Calu3 (cell line): ENCODE measurements around the gene LRCOL1. TPM values are rescaled to one million over a fixed set of nuclear protein-coding genes. Genes with fewer than 3 reads are reported as not detected.

Experiments used
- BruUV-seq: library from RNA; stranded (reverse); fragments of 400-500 nt; replicated peaks from 2 replicates; lab custom pipeline; 2021; lab: Mats Ljungman, UMichigan
- CTCF ChIA-PET: fragments of 300-600 bp; sonication (Branson Sonifier 250); formaldehyde crosslinking; loops from one replicate; lab custom pipeline; 2022; ENCODE audit warnings: antibody characterized with exemption; lab: Charles Lee
- DNase-seq: peaks from one replicate; pipeline ENCODE4 v3.0.0; 2022
- H3K27ac Mint-ChIP-seq: one replicate; pipeline ENCODE4 v1.8.0; 2022; ENCODE audit warnings: mixed read lengths; ENCODE audit not compliant: unreplicated experiment
- H3K27me3 Mint-ChIP-seq: one replicate; pipeline ENCODE4 v1.8.0; 2022; ENCODE audit warnings: mixed read lengths; ENCODE audit not compliant: unreplicated experiment
- H3K36me3 Mint-ChIP-seq: one replicate; pipeline ENCODE4 v1.8.0; 2022; ENCODE audit warnings: mild to moderate bottlenecking, moderate library complexity, mixed read lengths; ENCODE audit not compliant: insufficient read depth, unreplicated experiment
- H3K4me1 Mint-ChIP-seq: one replicate; pipeline ENCODE4 v1.8.0; 2022; ENCODE audit warnings: mild to moderate bottlenecking, low read depth, mixed read lengths; ENCODE audit not compliant: unreplicated experiment
- H3K4me3 Mint-ChIP-seq: one replicate; pipeline ENCODE4 v1.8.0; 2022; ENCODE audit warnings: mild to moderate bottlenecking, low read depth, moderate library complexity, mixed read lengths; ENCODE audit not compliant: unreplicated experiment
- H3K9me3 Mint-ChIP-seq: one replicate; pipeline ENCODE4 v1.8.0; 2022; ENCODE audit warnings: low read depth, mixed read lengths; ENCODE audit not compliant: unreplicated experiment
- CTCF ChIP-seq: fragments of 200-600 bp; IDR thresholded peaks from one replicate; pipeline ENCODE4 v1.8.0; 2022; ENCODE audit warnings: antibody characterized with exemption; ENCODE audit not compliant: unreplicated experiment
- intact Hi-C: fragments of 100-400 bp; cut with micrococcal nuclease; formaldehyde crosslinking; loops from one replicate; pipeline ENCODE4 v1.10.0; 2022; ENCODE audit not compliant: unreplicated experiment
- total RNA-seq: library from RNA; stranded (reverse); gene quantifications from 2 replicates; pipeline ENCODE4 v1.2.3, GENCODE V29; 2022

Gene LRCOL1
- total RNA-seq, 1 experiment from 2014 or later, result not detected

DNA sequence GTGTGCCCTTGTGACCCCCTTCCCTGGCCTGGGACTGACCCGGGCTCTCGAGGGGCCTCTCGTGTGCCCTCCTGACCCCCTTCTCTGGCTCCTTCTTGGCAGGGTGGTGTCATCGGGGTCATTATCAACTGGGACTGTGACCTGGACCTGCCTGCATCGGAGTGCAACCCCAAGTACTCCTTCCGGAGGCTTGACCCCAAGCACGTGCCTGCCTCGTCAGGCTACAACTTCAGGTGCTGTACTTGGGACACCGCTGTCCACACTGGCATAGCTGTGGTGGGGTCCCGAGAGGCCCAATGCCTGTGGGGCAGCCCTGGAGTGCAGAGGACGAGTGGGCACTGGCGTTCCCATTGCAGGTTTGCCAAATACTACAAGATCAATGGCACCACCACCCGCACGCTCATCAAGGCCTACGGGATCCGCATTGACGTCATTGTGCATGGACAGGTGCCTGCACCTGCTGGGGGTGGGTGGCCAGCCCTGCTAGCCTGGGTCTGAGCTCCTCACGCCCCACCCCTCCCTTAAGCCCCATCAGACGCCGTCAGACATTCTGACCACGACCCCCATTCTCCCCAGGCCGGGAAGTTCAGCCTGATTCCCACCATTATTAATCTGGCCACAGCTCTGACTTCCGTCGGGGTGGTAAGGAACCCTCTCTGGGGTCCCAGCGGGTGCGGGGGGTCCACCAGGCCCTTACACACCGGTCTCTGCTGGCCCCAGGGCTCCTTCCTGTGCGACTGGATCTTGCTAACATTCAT is 10.7 kb upstream of the LRCOL1 start:
- H3K27me3 Mint-ChIP-seq, result peaks cover 26% of the 10 kb centered on the region
- peaks cover 43% of the 10 kb centered on the region for H3K36me3 Mint-ChIP-seq
- H3K4me3 Mint-ChIP-seq, result no peak overlapping the region
- H3K27ac Mint-ChIP-seq, result no peak overlapping the region
- intact Hi-C loops, result no loop called here
- peaks cover 19% of the 10 kb centered on the region for H3K4me1 Mint-ChIP-seq
- no peaks in the 10 kb centered on the region for H3K9me3 Mint-ChIP-seq
- DNase-seq, result no peak
- no TSS peak for BruUV-seq
- CTCF ChIA-PET, result interaction anchor here (1.5 kb wide), 1 partner anchor 18 kb away, joined by 3 read pairs; no protein-coding TSS in a partner anchor
- no peak for TF ChIP-seq CTCF

DNA sequence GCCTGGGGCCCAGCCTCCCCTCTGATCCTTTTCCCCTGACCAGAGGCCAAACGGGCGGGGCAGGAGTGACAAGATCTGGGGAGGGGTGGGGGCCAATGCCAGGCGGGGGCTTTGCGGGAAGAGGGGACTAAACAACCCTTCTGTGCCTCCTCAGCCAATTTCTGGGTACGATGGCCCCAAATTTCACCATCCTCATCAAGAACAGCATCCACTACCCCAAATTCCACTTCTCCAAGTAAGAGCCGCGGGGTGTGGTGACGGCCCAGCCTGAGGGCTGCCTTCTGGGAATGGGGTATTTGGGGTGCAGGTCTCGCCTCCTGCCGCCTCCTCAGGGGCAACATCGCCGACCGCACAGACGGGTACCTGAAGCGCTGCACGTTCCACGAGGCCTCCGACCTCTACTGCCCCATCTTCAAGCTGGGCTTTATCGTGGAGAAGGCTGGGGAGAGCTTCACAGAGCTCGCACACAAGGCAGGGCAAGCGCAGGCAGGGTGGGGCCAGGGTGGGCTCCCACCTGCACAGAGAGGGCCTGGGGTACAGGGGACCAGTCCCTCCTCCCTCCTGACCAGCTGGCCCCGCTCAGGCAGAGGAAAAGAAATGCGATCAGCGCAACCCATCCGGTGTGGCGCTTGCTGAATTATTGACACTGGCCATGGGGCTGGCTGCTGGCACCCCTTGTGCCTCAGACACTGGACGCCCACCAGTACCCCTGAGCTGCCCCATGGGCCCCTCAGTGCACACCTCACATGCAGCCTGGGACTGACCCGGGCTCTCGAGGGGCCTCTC is 9.9 kb upstream of the LRCOL1 start:
- BruUV-seq, result no TSS peak
- peaks cover 19% of the 10 kb centered on the region for H3K4me1 Mint-ChIP-seq

DNA sequence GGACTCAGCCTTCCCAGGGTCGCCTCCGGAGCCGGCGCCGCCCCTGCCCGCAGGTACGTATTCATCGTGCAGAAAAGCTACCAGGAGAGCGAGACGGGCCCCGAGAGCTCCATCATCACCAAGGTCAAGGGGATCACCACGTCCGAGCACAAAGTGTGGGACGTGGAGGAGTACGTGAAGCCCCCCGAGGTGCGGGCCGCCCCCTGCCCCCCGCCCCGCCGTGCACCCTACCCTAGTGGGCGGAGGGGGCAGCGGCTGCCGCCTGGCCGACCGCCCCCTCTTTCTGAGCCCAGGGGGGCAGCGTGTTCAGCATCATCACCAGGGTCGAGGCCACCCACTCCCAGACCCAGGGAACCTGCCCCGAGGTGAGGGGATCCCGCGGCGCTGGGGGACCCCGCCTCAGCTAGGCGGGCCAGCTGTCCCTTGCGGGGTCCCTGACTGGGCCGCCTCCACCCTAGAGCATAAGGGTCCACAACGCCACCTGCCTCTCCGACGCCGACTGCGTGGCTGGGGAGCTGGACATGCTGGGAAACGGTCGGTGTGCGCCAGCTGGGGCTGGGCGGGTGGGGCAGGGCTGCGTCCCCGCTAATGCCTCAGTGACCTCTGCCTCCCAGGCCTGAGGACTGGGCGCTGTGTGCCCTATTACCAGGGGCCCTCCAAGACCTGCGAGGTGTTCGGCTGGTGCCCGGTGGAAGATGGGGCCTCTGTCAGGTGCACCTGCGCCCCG is 9.2 kb upstream of the LRCOL1 start:
- Mint-ChIP-seq H3K27me3 (peaks cover 42% of the 10 kb centered on the region), H3K36me3 (peaks cover 43% of the 10 kb centered on the region), H3K9me3 (peaks cover 3% of the 10 kb centered on the region), H3K4me3 (no peak overlapping the region), H3K4me1 (peaks cover 19% of the 10 kb centered on the region), H3K27ac (no peak overlapping the region)
- no peak for DNase-seq
- CTCF ChIA-PET, result interaction anchor here (0.6 kb wide), 1 partner anchor 10 kb away, joined by 3 read pairs; no protein-coding TSS in a partner anchor
- intact Hi-C loops, result loop anchor here (5.0 kb wide), 1 partner anchor 467 kb away; no protein-coding TSS in a partner anchor
- BruUV-seq, result no TSS peak
- no peak for TF ChIP-seq CTCF

More for the DNA sequence above, 9.9 kb upstream of the LRCOL1 start:
- peaks cover 34% of the 10 kb centered on the region for H3K27me3 Mint-ChIP-seq
- DNase-seq, result no peak
- peaks cover 3% of the 10 kb centered on the region for H3K9me3 Mint-ChIP-seq
- H3K4me3 Mint-ChIP-seq, result no peak overlapping the region
- intact Hi-C loops, result no loop called here
- H3K27ac Mint-ChIP-seq, result no peak overlapping the region
- no peak for TF ChIP-seq CTCF
- peaks cover 43% of the 10 kb centered on the region for H3K36me3 Mint-ChIP-seq
- CTCF ChIA-PET, result interaction anchor here (0.6 to 1.5 kb wide), 2 partner anchors 9 to 18 kb away, joined by 3 read pairs; no protein-coding TSS in a partner anchor

DNA sequence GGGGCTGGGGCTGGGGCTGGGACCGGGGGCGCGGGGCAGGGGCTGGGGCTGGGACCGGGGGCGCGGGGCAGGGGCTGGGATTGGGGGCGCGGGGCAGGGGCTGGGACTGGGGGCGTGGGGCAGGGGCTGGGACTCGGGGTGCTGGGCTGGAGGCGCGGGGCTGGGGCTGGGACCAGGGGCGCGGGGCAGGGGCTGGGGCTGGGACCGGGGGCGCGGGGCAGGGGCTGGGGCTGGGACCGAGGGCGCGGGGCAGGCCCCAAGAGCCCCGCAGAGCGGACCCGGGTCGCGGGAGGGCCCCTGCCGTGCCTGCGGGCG is 8.6 kb upstream of the LRCOL1 start:
- H3K27me3 Mint-ChIP-seq, result peaks cover 42% of the 10 kb centered on the region
- intact Hi-C loops, result loop anchor here (5.0 kb wide), 1 partner anchor 467 kb away; no protein-coding TSS in a partner anchor
- H3K9me3 Mint-ChIP-seq, result peaks cover 3% of the 10 kb centered on the region
- H3K36me3 Mint-ChIP-seq, result peaks cover 43% of the 10 kb centered on the region
- H3K4me3 Mint-ChIP-seq, result no peak overlapping the region
- no peak overlapping the region for H3K27ac Mint-ChIP-seq
- CTCF ChIA-PET, result no interaction called here
- peaks cover 19% of the 10 kb centered on the region for H3K4me1 Mint-ChIP-seq
- BruUV-seq, result no TSS peak
- no peak for DNase-seq
- TF ChIP-seq CTCF, result no peak
